Neural progenitor cell (in vitro differentiated cells): ENCODE results near the gene DHH.

Experiments
- EZH2phosphoT487 ChIP-seq: fragments of 200-600 bp; sonication (generic); IDR thresholded peaks from 2 replicates; pipeline ENCODE4 v1.6.1; 2017; ENCODE audit warnings: antibody characterized with exemption
- TF ChIP-seq, protein P1 (sequence below): fragments of 200-600 bp; sonication (generic); IDR thresholded peaks from 2 replicates; pipeline ENCODE4 v1.5.1; 2017; ENCODE audit warnings: antibody characterized with exemption, mild to moderate bottlenecking

DNA sequence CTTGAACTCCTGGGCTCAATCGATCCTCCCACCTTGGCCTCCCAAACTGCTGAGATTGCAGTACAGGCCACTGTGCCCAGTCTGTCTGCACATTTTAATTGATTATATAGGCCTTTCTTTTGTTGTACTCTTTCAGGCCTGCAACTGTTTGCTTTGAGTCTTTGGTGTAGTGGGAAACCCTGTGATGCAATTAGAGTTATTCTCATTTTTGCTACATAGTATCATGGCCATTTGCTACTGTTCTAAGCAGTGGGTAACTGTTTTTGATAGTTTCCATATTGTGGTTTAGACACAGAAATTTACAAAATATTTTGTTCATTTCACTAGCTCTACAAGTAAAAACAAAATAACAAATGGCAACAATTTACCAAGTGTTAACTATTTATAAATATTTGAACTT, 42.9 kb upstream of the DHH start:
- no peak for TF ChIP-seq EZH2phosphoT487
- TF ChIP-seq, protein P1, sequence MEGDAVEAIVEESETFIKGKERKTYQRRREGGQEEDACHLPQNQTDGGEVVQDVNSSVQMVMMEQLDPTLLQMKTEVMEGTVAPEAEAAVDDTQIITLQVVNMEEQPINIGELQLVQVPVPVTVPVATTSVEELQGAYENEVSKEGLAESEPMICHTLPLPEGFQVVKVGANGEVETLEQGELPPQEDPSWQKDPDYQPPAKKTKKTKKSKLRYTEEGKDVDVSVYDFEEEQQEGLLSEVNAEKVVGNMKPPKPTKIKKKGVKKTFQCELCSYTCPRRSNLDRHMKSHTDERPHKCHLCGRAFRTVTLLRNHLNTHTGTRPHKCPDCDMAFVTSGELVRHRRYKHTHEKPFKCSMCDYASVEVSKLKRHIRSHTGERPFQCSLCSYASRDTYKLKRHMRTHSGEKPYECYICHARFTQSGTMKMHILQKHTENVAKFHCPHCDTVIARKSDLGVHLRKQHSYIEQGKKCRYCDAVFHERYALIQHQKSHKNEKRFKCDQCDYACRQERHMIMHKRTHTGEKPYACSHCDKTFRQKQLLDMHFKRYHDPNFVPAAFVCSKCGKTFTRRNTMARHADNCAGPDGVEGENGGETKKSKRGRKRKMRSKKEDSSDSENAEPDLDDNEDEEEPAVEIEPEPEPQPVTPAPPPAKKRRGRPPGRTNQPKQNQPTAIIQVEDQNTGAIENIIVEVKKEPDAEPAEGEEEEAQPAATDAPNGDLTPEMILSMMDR, result no peak
